Left lobe of liver (tissue), 2 donors: Measurements from ENCODE around the gene CACNA2D1. TPM values are rescaled to one million over a fixed set of nuclear protein-coding genes. Genes with fewer than 3 reads are reported as not detected.

Experiments used
- ATAC-seq: fragments of 200-7000 bp; cut with Tn5 transposase; one replicate; pipeline ENCODE4 v1.9.1; 2020; ENCODE audit warnings: mild to moderate bottlenecking, moderate library complexity
- DNase-seq: peaks from one replicate; pipeline ENCODE4 v3.0.0-alpha.2; 2020; ENCODE audit warnings: low spot score
- total RNA-seq: library from RNA; stranded (reverse); gene quantifications from one replicate; pipeline ENCODE4 v1.2.1, GENCODE V29; 2021
- donor health status: DM: no; HTN: no; CAD: no; lungs with moderate emphysema.
- donor health status: DM: no; HTN: yes; CAD: no.

CACNA2D1 gene
- total RNA-seq, 1 donor from 2014 or later = 0.91 TPM

GRCh38 chr7:82235713-82236112 lies 207.9 kb downstream of the CACNA2D1 start:
- ATAC-seq = no peak
- no peak for DNase-seq

GRCh38 chr7:82234457-82235049 lies 209.0 kb downstream of the CACNA2D1 start:
- DNase-seq (no peak), ATAC-seq (peak; percentile 39)

GRCh38 chr7:82230811-82231581 lies 212.6 kb downstream of the CACNA2D1 start:
- no peak for DNase-seq
- no peak for ATAC-seq

- DNase-seq = no peak
- peak; percentile 48 for ATAC-seq
Observed at GRCh38 chr7:82229164-82229563, 214.4 kb downstream of the CACNA2D1 start.

GRCh38 chr7:82226191-82226590 lies 217.4 kb downstream of the CACNA2D1 start:
- ATAC-seq = no peak
- no peak for DNase-seq

- DNase-seq (no peak), ATAC-seq (no peak)
Observed at GRCh38 chr7:82224529-82224928, 219.0 kb downstream of the CACNA2D1 start.

- DNase-seq (no peak), ATAC-seq (no peak)
Observed at GRCh38 chr7:82223580-82223979, 220.0 kb downstream of the CACNA2D1 start.

- no peak for ATAC-seq
- DNase-seq = no peak
Observed at GRCh38 chr7:82221152-82221674, 222.4 kb downstream of the CACNA2D1 start.

- no peak for DNase-seq
- ATAC-seq = no peak
Observed at GRCh38 chr7:82212466-82212865, 231.1 kb downstream of the CACNA2D1 start.

- DNase-seq (no peak), ATAC-seq (no peak)
Observed at GRCh38 chr7:82211333-82211732, 232.2 kb downstream of the CACNA2D1 start.

- no peak for DNase-seq
- no peak for ATAC-seq
Observed at GRCh38 chr7:82210416-82211184, 233.0 kb downstream of the CACNA2D1 start.

- ATAC-seq = no peak
- no peak for DNase-seq
Observed at GRCh38 chr7:82209179-82209747, 234.3 kb downstream of the CACNA2D1 start.

- DNase-seq (no peak), ATAC-seq (no peak)
Observed at GRCh38 chr7:82204694-82205093, 238.9 kb downstream of the CACNA2D1 start.

- DNase-seq = no peak
- no peak for ATAC-seq
Observed at GRCh38 chr7:82202965-82203364, 240.6 kb downstream of the CACNA2D1 start.

- DNase-seq (no peak), ATAC-seq (no peak)
Observed at GRCh38 chr7:82202107-82202506, 241.5 kb downstream of the CACNA2D1 start.

- DNase-seq (no peak), ATAC-seq (no peak)
Observed at GRCh38 chr7:82200601-82201000, 243.0 kb downstream of the CACNA2D1 start.

GRCh38 chr7:82194016-82194643 lies 249.4 kb downstream of the CACNA2D1 start:
- ATAC-seq = no peak
- DNase-seq = no peak

GRCh38 chr7:82188636-82189035 lies 254.9 kb downstream of the CACNA2D1 start:
- DNase-seq = no peak
- ATAC-seq = no peak

GRCh38 chr7:82185443-82185842 lies 258.1 kb downstream of the CACNA2D1 start:
- no peak for DNase-seq

GRCh38 chr7:82183634-82184033 lies 259.9 kb downstream of the CACNA2D1 start:
- DNase-seq = no peak
- ATAC-seq = no peak

More at GRCh38 chr7:82185443-82185842, 258.1 kb downstream of the CACNA2D1 start:
- ATAC-seq = no peak

GRCh38 chr7:82179311-82179710 lies 264.3 kb downstream of the CACNA2D1 start:
- ATAC-seq = no peak
- no peak for DNase-seq
